Glutamatergic neuron (in vitro differentiated cells): ENCODE measurements around the gene NR6A1. TPM values are rescaled to one million over a fixed set of nuclear protein-coding genes. Genes with fewer than 3 reads are reported as not detected.
A peak's percentile ranks its signal among the peaks of the same experiment; 100 is the strongest.

ENCODE experiments used
- DNase-seq: peaks from one replicate; pipeline ENCODE4 v3.0.0; 2022
- H3K27ac Mint-ChIP-seq: one replicate; pipeline ENCODE4 v1.8.0; 2020; ENCODE audit warnings: mild to moderate bottlenecking, mixed read lengths, inconsistent platforms; ENCODE audit not compliant: unreplicated experiment
- H3K27me3 Mint-ChIP-seq: one replicate; pipeline ENCODE4 v1.8.0; 2020; ENCODE audit warnings: mild to moderate bottlenecking, moderate library complexity, mixed read lengths, inconsistent platforms; ENCODE audit not compliant: unreplicated experiment
- H3K36me3 Mint-ChIP-seq: one replicate; pipeline ENCODE4 v1.8.0; 2020; ENCODE audit warnings: mild to moderate bottlenecking, mixed read lengths, inconsistent platforms; ENCODE audit not compliant: unreplicated experiment
- H3K4me1 Mint-ChIP-seq: one replicate; pipeline ENCODE4 v1.8.0; 2020; ENCODE audit warnings: mild to moderate bottlenecking, low read depth, mixed read lengths, inconsistent platforms; ENCODE audit not compliant: unreplicated experiment
- H3K4me3 Mint-ChIP-seq: one replicate; pipeline ENCODE4 v1.8.0; 2020; ENCODE audit warnings: mild to moderate bottlenecking, mixed read lengths, inconsistent platforms; ENCODE audit not compliant: unreplicated experiment
- H3K9me3 Mint-ChIP-seq: one replicate; pipeline ENCODE4 v1.8.0; 2020; ENCODE audit warnings: mild to moderate bottlenecking, moderate library complexity, mixed read lengths, inconsistent platforms; ENCODE audit not compliant: unreplicated experiment
- total RNA-seq: library from RNA; stranded (reverse); fragmentation: NEBNext Ultra II Directional; extraction: Animal tissue kit (Norgen Biotek cat#: 25700); gene quantifications from one replicate; pipeline ENCODE4 v1.2.1, GENCODE V29; 2021; ENCODE audit not compliant: unreplicated experiment
- TF ChIP-seq, protein P1 (sequence below): fragments of 200-600 bp; sonication (generic); IDR thresholded peaks from one replicate; pipeline ENCODE4 v1.5.0; 2021; ENCODE audit not compliant: partially characterized antibody, unreplicated experiment

The NR6A1 gene
- total RNA-seq, 1 donor from 2014 or later: 51.0 TPM

DNA sequence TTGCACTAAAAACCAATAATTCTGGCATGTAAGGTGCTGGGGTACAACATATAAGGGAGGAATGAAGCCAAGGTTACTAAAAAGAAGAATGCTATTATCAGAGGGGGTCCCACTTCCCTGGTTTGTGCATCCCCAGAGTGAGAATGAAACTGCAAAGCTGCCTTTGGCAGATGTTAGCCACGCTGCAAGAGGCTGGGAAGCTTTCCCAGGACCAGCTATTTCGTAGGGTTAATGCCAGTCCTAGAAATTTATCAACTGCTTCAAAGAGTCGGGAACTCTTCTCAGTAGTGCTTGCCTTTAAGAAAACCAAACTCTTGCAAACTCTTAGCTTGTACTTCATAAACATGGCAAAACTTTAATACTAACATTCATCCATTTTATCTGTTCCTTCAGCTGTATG lies 176.4 kb downstream of the NR6A1 start:
- Mint-ChIP-seq H3K4me1 (peaks cover 61% of the 10 kb centered on the region), H3K9me3 (peaks cover 6% of the 10 kb centered on the region), H3K27ac (peak overlapping the region; percentile 98), H3K27me3 (peaks cover 6% of the 10 kb centered on the region), H3K36me3 (no peaks in the 10 kb centered on the region), H3K4me3 (peak overlapping the region; percentile 63)
- no peak for DNase-seq
- TF ChIP-seq, protein P1, sequence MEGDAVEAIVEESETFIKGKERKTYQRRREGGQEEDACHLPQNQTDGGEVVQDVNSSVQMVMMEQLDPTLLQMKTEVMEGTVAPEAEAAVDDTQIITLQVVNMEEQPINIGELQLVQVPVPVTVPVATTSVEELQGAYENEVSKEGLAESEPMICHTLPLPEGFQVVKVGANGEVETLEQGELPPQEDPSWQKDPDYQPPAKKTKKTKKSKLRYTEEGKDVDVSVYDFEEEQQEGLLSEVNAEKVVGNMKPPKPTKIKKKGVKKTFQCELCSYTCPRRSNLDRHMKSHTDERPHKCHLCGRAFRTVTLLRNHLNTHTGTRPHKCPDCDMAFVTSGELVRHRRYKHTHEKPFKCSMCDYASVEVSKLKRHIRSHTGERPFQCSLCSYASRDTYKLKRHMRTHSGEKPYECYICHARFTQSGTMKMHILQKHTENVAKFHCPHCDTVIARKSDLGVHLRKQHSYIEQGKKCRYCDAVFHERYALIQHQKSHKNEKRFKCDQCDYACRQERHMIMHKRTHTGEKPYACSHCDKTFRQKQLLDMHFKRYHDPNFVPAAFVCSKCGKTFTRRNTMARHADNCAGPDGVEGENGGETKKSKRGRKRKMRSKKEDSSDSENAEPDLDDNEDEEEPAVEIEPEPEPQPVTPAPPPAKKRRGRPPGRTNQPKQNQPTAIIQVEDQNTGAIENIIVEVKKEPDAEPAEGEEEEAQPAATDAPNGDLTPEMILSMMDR: no peak

DNA sequence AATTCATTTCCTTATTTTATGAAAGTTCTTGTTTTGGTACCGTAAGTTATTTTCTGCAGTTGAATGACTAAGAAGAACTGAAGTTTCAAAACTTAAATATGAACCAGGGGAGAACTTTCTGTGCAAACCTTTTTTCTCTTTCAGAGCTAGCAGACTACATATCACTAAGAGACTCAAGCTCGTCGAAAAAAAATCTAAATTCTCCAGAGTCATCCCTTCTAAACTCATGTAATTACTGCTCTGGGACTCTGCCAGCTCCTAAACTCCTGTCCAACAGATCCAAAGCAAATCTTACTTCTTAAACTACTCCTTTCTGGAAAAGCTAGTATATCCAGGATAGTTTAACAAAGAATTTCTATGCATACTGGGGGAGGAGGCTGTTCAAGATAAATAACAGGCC lies 176.9 kb downstream of the NR6A1 start:
- peaks cover 6% of the 10 kb centered on the region for H3K27me3 Mint-ChIP-seq
- peak overlapping the region; percentile 98 for H3K27ac Mint-ChIP-seq
- TF ChIP-seq, protein P1: no peak
- no peak for DNase-seq
- H3K9me3 Mint-ChIP-seq: peaks cover 6% of the 10 kb centered on the region
- peaks cover 61% of the 10 kb centered on the region for H3K4me1 Mint-ChIP-seq
- no peaks in the 10 kb centered on the region for H3K36me3 Mint-ChIP-seq
- H3K4me3 Mint-ChIP-seq: peak overlapping the region; percentile 91

DNA sequence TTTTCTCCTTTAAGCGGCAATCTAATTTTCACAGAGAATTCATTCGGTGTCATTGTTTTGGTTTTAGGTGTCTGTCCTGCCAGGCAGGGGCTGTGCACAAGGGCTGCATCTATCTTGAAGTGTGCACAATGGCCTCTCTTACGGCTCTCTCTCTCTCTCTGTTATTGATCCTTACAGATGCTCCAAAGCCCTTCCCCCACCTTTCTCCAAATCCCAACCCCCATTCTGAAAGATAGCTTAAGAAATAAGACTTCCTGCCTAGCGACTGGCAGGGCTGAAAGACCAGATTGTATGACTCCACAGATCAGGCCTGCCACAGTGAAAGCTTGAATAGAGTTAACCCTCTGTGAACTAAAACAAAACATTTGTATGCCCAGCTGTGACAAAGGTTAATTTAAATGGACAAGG lies 177.5 kb downstream of the NR6A1 start:
- Mint-ChIP-seq H3K9me3 (peaks cover 6% of the 10 kb centered on the region), H3K27me3 (peaks cover 6% of the 10 kb centered on the region), H3K36me3 (no peaks in the 10 kb centered on the region), H3K4me3 (peak overlapping the region; percentile 91), H3K4me1 (peaks cover 61% of the 10 kb centered on the region), H3K27ac (peak overlapping the region; percentile 98)
- TF ChIP-seq, protein P1: no peak
- DNase-seq: peak; percentile 45

DNA sequence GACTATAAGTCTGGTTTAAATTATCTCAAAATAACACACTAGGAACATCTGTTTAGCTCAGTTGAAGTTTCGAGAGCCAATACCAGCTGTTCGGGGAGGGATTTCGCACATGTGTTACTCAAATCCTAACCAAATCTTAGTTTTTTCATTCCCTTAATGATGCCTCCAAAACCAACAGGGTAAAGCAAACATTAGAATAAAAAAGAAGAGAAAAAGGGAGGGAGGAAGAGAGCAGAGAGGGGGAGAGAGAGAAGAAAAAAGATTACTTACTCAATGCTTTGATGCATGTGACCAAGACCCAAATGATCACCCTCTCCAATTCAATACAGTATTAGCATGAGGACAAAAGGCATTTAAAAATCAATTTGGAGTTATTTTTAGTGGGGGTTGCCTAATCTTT lies 177.9 kb downstream of the NR6A1 start:
- peaks cover 6% of the 10 kb centered on the region for H3K27me3 Mint-ChIP-seq
- peaks cover 61% of the 10 kb centered on the region for H3K4me1 Mint-ChIP-seq
- H3K36me3 Mint-ChIP-seq: no peaks in the 10 kb centered on the region
- H3K4me3 Mint-ChIP-seq: peak overlapping the region; percentile 91
- no peak for DNase-seq
- peak overlapping the region; percentile 98 for H3K27ac Mint-ChIP-seq
- H3K9me3 Mint-ChIP-seq: peaks cover 6% of the 10 kb centered on the region
- TF ChIP-seq, protein P1: no peak

DNA sequence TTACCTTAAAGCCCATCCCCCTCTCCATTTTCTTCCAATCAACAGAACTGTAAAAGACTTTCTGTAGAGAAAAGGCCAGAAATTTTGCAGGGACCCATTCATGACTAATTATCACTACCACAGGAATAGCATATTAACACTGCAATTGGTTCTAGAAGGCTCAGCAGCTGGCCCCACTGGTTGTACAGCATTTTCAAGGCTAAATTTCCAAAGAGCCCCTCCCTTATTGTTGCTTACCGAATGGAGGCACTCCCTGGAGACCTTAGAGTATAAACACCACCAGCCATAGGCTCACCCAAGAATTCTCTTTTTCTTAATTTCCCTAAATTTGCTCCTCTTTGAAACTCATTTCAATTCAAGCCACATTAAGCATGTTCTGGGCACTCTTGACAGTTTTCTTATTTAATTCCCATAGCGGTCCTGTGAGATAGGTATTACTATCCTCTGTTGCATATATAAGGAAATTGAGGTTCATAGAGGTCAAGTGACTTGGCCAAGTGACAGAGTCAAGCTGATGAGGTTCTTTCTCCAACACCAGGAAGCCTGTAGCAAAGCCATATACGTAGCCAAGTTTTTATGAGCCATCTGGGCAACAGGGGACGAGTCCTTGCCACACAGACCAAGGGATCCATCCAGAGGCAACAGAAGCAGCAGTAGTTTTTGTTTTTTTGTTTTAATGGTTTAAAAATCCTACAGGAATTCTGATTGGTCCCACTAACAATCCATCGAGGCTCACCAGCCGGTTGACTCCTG lies 180.0 kb downstream of the NR6A1 start:
- Mint-ChIP-seq H3K36me3 (no peaks in the 10 kb centered on the region), H3K27ac (peak overlapping the region; percentile 85), H3K4me1 (peaks cover 50% of the 10 kb centered on the region), H3K9me3 (peaks cover 6% of the 10 kb centered on the region), H3K4me3 (no peak overlapping the region), H3K27me3 (peaks cover 6% of the 10 kb centered on the region)
- TF ChIP-seq, protein P1: no peak
- no peak for DNase-seq
